ENCODE data around the gene CRIM1. TPM values are rescaled to one million over a fixed set of nuclear protein-coding genes. Genes with fewer than 3 reads are reported as not detected.
A peak's percentile ranks its signal among the peaks of the same experiment; 100 is the strongest.

Gene CRIM1
- total RNA-seq, 1 experiment from 2014 or later: 27.6 TPM

DNA sequence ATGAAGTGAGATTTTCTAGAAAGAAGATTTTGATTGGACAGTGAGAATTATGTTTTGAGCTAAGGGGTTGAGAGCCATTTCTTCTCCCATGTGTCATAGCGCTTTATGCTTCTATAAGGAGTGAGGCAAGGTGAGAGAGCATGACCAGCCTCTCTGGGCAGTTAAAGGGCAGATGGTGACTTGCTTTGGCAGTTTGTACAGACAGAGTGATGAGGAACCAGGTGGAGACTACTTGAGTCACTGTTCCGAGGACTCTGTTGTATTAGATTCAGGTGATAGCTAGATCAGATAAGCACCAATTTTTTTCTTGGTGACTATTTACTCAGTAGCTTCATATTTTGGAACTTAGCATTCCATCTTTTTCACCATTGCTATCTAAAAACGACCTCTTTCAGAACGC lies 4.5 kb downstream of the CRIM1 start:
- H3K9ac ChIP-seq (ENCODE audit: extremely low read depth, insufficient read length, low read length): no peak overlapping the region
- H2AK5ac ChIP-seq (ENCODE audit: insufficient read length, low read length): no peak overlapping the region
- H3K79me2 ChIP-seq (ENCODE audit: insufficient read depth, low read length): peaks cover 55% of the 10 kb centered on the region; the same call in 1 of the 2 replicates
- no peak overlapping the region for H2BK15ac ChIP-seq (ENCODE audit: low read depth, low read length)
- no peaks in the 10 kb centered on the region for H3K27me3 ChIP-seq (ENCODE audit: insufficient read depth, low read length)
- H4K5ac ChIP-seq (ENCODE audit: insufficient read length, low read depth, low read length): no peak overlapping the region
- no peak overlapping the region for H2AFZ ChIP-seq (ENCODE audit: low read length)
- DNase-seq: no peak
- no peak overlapping the region for H2BK12ac ChIP-seq (ENCODE audit: insufficient read length, low read depth, low read length)
- peaks cover 11% of the 10 kb centered on the region for H3K4me1 ChIP-seq (ENCODE audit: insufficient read depth, low read length)
- H3K27ac ChIP-seq (ENCODE audit: insufficient read length, low read depth, low read length): no peak overlapping the region
- H4K20me1 ChIP-seq (ENCODE audit: control insufficient read depth, insufficient read depth, insufficient read length): no peaks in the 10 kb centered on the region
- Mint-ChIP-seq H3K36me3 (ENCODE audit: insufficient read depth in 1 of 3, low read depth in 3 of 3) (no peaks in the 10 kb centered on the region; a peak in 1 of 7 replicates), H3K4me1 (peaks cover 66 to 75% of the 10 kb centered on the region in 2 experiments), H3K4me3 (peak overlapping the region in 1 of 2 experiments; percentile 5; a peak in 1 of 5 replicates), H3K27me3 (ENCODE audit: low read depth) (peaks cover 1% of the 10 kb centered on the region; the same call in 1 of the 2 replicates), H3K9me3 (peaks cover 0 to 2% of the 10 kb centered on the region in 2 experiments; a peak in 1 of 5 replicates), H3K27ac (peak overlapping the region in 1 of 3 experiments; percentile 25; a peak in 1 of 7 replicates)
- no peak overlapping the region for H2BK5ac ChIP-seq (ENCODE audit: insufficient read length, low read length)
- H3K9me3 ChIP-seq (ENCODE audit: control insufficient read depth, low read depth, low read length): no peaks in the 10 kb centered on the region
- no peak overlapping the region for H4K91ac ChIP-seq (ENCODE audit: insufficient read length, low read depth, low read length)
- no CpG with 5 or more reads among the region's 4 CpGs for WGBS (ENCODE audit: extremely low coverage, insufficient read length, low lambda C conversion rate)
- no peak overlapping the region for H3K56ac ChIP-seq (ENCODE audit: insufficient read length, low read depth, low read length)
- TF ChIP-seq, protein P1, sequence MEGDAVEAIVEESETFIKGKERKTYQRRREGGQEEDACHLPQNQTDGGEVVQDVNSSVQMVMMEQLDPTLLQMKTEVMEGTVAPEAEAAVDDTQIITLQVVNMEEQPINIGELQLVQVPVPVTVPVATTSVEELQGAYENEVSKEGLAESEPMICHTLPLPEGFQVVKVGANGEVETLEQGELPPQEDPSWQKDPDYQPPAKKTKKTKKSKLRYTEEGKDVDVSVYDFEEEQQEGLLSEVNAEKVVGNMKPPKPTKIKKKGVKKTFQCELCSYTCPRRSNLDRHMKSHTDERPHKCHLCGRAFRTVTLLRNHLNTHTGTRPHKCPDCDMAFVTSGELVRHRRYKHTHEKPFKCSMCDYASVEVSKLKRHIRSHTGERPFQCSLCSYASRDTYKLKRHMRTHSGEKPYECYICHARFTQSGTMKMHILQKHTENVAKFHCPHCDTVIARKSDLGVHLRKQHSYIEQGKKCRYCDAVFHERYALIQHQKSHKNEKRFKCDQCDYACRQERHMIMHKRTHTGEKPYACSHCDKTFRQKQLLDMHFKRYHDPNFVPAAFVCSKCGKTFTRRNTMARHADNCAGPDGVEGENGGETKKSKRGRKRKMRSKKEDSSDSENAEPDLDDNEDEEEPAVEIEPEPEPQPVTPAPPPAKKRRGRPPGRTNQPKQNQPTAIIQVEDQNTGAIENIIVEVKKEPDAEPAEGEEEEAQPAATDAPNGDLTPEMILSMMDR (conservative IDR thresholded peaks at IDR 0.05): no peak
- H2BK120ac ChIP-seq (ENCODE audit: low read depth, low read length, poor library complexity, severe bottlenecking): no peak overlapping the region
- no peak overlapping the region for H3T11ph ChIP-seq (ENCODE audit: low read length)
- no peak overlapping the region for H2BK20ac ChIP-seq (ENCODE audit: low read depth, low read length, poor library complexity, severe bottlenecking)
- H3K23ac ChIP-seq (ENCODE audit: insufficient read length, low read depth, low read length): no peak overlapping the region
- no peak overlapping the region for H3K18ac ChIP-seq (ENCODE audit: insufficient read length, low read depth, low read length)
- no peaks in the 10 kb centered on the region for H3K79me1 ChIP-seq (ENCODE audit: insufficient read depth, low read depth, low read length, poor library complexity, severe bottlenecking)
- H3K4me2 ChIP-seq (ENCODE audit: insufficient read depth, insufficient read length, low read length): no peak overlapping the region
- no peak overlapping the region for H3K4ac ChIP-seq (ENCODE audit: low read depth, low read length)
- H3K23me2 ChIP-seq (ENCODE audit: insufficient read length, low read depth, low read length, poor library complexity, severe bottlenecking): peaks cover 14% of the 10 kb centered on the region
- no peak overlapping the region for H3K14ac ChIP-seq (ENCODE audit: insufficient read depth, low read length)
- H4K8ac ChIP-seq (replicated peaks; ENCODE audit: insufficient read length, low read depth, low read length): no peak overlapping the region
